Fibroblast of mammary gland (primary cell): ENCODE measurements around the gene HIBADH.

Source experiments
- DNase-seq: peaks from one replicate; pipeline ENCODE4 v3.0.0-alpha.2; 2010; ENCODE audit warnings: low read depth
- H3K4me3 ChIP-seq: 2 replicates; pipeline ENCODE4 v1.5.1; 2011; ENCODE audit warnings: low read depth, mild to moderate bottlenecking, low read length, moderate library complexity; ENCODE audit not compliant: control insufficient read depth
- CTCF ChIP-seq: conservative IDR thresholded peaks from 2 replicates; pipeline ENCODE4 v1.5.1; 2011; ENCODE audit warnings: low read depth, low read length, inconsistent platforms; ENCODE audit not compliant: control insufficient read depth, insufficient read depth

The HIBADH gene

DNA sequence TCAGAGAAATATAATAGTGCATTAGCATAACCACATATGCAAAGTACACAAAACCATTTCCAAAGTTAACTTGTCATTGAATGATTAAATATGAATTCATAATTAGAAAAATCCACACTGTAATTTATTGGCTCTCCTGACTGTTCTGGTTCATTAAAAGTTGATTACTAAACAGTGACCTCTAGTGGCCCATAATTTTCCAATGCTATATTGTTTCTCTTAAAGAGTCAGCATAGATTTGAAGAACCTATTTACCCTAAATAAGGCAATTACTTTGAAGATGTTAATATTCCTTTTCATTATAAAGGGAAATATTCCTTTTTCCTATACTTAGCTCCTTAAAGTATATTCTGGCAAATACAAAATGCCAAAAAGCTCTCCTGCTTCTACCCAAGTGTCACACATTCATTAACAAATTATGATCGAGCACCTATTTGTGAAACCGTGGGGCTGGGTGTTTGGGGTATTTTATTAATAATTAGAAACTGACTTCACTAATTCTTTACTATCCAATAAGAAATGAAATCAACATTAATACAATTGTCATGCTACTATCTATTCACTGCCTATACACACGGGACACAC is 86.2 kb downstream of the HIBADH start:
- TF ChIP-seq CTCF: peak; percentile 55
- peak; percentile 58 for DNase-seq
- H3K4me3 ChIP-seq: no peak overlapping the region

DNA sequence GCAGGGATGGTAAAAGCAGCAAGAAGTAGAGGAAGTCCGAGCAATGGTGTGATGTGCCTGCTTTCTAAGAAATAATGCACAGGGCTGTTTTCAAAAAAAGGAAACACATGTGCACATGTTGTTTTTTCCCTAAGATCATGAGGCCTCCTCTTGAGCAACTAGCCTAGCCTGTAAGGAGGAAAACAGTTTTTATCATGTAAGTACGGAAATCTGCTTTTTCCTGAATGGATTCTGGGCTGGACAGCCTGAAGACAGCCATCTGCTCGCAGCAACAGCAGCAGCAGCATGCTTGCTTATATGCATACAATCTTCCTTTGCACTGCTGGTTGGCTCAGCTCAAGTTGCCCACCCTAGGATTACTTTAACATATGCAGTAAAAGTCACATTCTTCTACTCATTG is 87.1 kb downstream of the HIBADH start:
- H3K4me3 ChIP-seq: no peak overlapping the region
- TF ChIP-seq CTCF: no peak
- no peak for DNase-seq

- DNase-seq: peak; percentile 15
- TF ChIP-seq CTCF: no peak
- H3K4me3 ChIP-seq: no peak overlapping the region
These were observed 93.6 kb downstream of the HIBADH start for GRCh38 chr7:27569106-27569505.

DNA sequence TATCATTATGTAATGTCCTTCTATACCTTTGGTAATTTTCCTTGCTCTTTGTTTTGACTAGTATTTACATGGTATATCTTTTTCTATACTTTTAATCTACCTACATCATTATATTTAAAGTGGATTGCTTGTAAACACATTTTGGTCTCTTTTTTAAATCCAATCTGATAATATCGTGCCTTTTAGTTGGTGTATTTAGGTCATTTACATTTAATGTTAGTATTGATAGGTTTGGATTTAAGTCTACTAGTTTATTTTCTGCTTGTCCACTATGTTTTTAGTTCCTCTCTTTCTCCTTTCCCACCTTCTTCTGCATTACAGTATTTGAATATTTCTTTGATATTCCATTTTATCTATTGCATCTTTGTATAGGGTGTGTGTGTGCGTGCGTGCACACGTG is 95.4 kb downstream of the HIBADH start:
- H3K4me3 ChIP-seq: no peak overlapping the region
- no peak for TF ChIP-seq CTCF
- DNase-seq: no peak

DNA sequence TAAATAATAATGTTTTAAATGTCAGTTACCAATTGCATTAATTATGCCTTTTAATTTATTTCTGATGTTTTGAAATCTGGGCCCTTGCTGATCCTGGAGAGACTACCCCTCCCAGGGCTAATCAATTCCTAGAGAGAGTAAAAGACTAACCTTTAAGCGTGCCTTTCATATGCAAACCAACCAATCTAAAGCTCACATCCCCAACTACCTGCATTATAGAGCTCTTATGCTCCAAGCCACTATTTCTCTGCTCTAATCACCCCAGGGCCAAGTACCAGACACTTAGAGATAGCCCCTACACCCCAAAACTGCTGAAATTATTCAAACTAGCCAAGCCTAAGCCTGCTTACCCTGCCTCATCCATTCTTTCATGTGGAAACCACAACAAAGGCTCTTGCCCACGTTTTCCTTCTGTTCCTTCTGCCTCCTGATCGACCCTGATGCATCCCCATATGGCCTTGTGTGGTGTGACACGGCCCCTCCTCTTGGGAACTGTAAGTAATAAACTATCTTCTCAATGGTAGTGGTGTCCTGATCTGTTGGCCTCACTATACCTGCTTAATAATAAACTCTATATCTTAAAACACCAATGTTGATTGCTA is 97.7 kb downstream of the HIBADH start:
- no peak for DNase-seq
- H3K4me3 ChIP-seq: no peak overlapping the region
- TF ChIP-seq CTCF: no peak

DNA sequence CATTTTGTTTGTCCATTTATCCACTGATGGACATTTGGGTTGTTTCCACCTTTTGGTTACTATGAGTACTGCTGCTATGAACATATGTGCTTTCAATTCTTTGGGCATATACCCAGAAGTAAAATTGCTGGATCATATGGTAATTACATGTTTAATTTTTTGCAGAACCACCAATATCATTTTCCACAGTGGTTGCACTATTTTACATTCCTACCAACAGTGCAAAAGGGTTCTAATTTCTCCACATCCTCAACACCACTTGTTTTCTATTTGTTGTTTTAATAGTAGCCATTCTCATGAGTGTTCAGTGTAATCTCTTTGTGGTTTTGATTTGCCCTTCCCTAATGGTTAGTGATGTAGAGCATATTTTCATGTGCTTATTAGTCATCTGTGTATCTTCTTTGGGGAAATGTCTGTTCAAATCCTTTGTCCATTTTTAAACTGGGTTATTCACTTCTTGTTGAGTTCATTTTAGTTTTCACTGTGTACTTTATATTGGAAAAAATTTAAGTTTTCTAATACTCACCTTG is 101.9 kb downstream of the HIBADH start:
- peak; percentile 31 for TF ChIP-seq CTCF
- peak; percentile 87 for DNase-seq
- H3K4me3 ChIP-seq: no peak overlapping the region
